HepG2 (cell line): ENCODE measurements around the gene MAN2B2. TPM values are rescaled to one million over a fixed set of nuclear protein-coding genes. Genes with fewer than 3 reads are reported as not detected.

Experiments
- CBX1 ChIP-seq: IDR thresholded peaks from one replicate; pipeline ENCODE4 v1.6.1; 2016; ENCODE audit warnings: antibody characterized with exemption, low read depth
- DNMT1 ChIP-seq: sonication (generic); formaldehyde crosslinking; IDR thresholded peaks from 2 replicates; pipeline ENCODE4 v1.5.1; 2020; ENCODE audit warnings: mild to moderate bottlenecking, missing genetic modification reagents
- KDM6A ChIP-seq: IDR thresholded peaks from 2 replicates; pipeline ENCODE4 v1.6.1; 2016; ENCODE audit warnings: low read depth
- NBN ChIP-seq: fragments of 450-650 bp; conservative IDR thresholded peaks from 2 replicates; pipeline ENCODE4 v1.6.1; 2017
- NFIC ChIP-seq: IDR thresholded peaks from 2 replicates; pipeline ENCODE4 v1.6.1; 2012; ENCODE audit warnings: mild to moderate bottlenecking, low read length, inconsistent platforms
- RELA ChIP-seq: sonication (generic); formaldehyde crosslinking; IDR thresholded peaks from 2 replicates; pipeline ENCODE4 v1.4.0; 2020; ENCODE audit warnings: missing genetic modification reagents
- SP2 ChIP-seq: sonication (generic); formaldehyde crosslinking; IDR thresholded peaks from 2 replicates; pipeline ENCODE4 v1.5.1; 2020; ENCODE audit warnings: mild to moderate bottlenecking, missing genetic modification reagents
- SRSF1 ChIP-seq: fragments of 200-400 bp; formaldehyde crosslinking; optimal IDR thresholded peaks from 2 replicates; pipeline ENCODE3; 2017; ENCODE audit warnings: mild to moderate bottlenecking, low read depth, low read length, moderate library complexity
- TOPORS ChIP-seq: sonication (generic); formaldehyde crosslinking; IDR thresholded peaks from 2 replicates; pipeline ENCODE4 v1.8.0; 2023; ENCODE audit warnings: mild to moderate bottlenecking, missing genetic modification reagents
- XBP1 ChIP-seq: sonication (generic); formaldehyde crosslinking; IDR thresholded peaks from 2 replicates; pipeline ENCODE4 v1.5.0; 2020; ENCODE audit warnings: missing genetic modification reagents
- ZFP1 ChIP-seq: IDR thresholded peaks from 2 replicates; pipeline ENCODE4 v1.6.1; 2016
- ZFP90 ChIP-seq: sonication (generic); formaldehyde crosslinking; IDR thresholded peaks from 2 replicates; pipeline ENCODE4 v1.8.0; 2022; ENCODE audit warnings: missing genetic modification reagents, mild to moderate bottlenecking, inconsistent platforms, borderline replicate concordance
- ZNF138 ChIP-seq: sonication (generic); formaldehyde crosslinking; IDR thresholded peaks from 2 replicates; pipeline ENCODE4 v1.5.0; 2020; ENCODE audit warnings: mild to moderate bottlenecking, low read depth, missing genetic modification reagents
- ZNF296 ChIP-seq: sonication (generic); formaldehyde crosslinking; conservative IDR thresholded peaks from 2 replicates; pipeline ENCODE4 v1.5.0; 2020; ENCODE audit warnings: mild to moderate bottlenecking, missing genetic modification reagents
- ZNF3 ChIP-seq: IDR thresholded peaks from 2 replicates; pipeline ENCODE4 v1.7.0; 2017; ENCODE audit warnings: inconsistent platforms
- ZNF354B ChIP-seq: sonication (generic); formaldehyde crosslinking; IDR thresholded peaks from 2 replicates; pipeline ENCODE4 v1.8.0; 2022; ENCODE audit warnings: mild to moderate bottlenecking, missing genetic modification reagents
- ZNF543 ChIP-seq: sonication (generic); formaldehyde crosslinking; IDR thresholded peaks from 2 replicates; pipeline ENCODE4 v1.4.0; 2020; ENCODE audit warnings: mild to moderate bottlenecking, missing genetic modification reagents
- ZNF749 ChIP-seq: sonication (generic); formaldehyde crosslinking; IDR thresholded peaks from 2 replicates; pipeline ENCODE4 v1.8.0; 2022; ENCODE audit warnings: mild to moderate bottlenecking, missing genetic modification reagents, moderate library complexity, borderline replicate concordance
- ZNF83 ChIP-seq: sonication (generic); formaldehyde crosslinking; IDR thresholded peaks from 2 replicates; pipeline ENCODE4 v1.4.0; 2020; ENCODE audit warnings: missing genetic modification reagents, mild to moderate bottlenecking, borderline replicate concordance
- ZSCAN30 ChIP-seq: sonication (generic); formaldehyde crosslinking; IDR thresholded peaks from 2 replicates; pipeline ENCODE4 v1.5.0; 2020; ENCODE audit warnings: mild to moderate bottlenecking, missing genetic modification reagents
- ZSCAN31 ChIP-seq: sonication (generic); formaldehyde crosslinking; IDR thresholded peaks from 2 replicates; pipeline ENCODE4 v1.5.0; 2020; ENCODE audit warnings: low read depth, mild to moderate bottlenecking, missing genetic modification reagents
- polyA plus RNA-seq, 8 experiments: library from polyadenylated mRNA; depleted of rRNA in 3 of 8; stranded (reverse) in 7 of 8; unstranded in 1 of 8; fragments of >200 nt; fragmentation: Illumina TruSeq in 4 of 8; extraction: Trizol in 4 of 8; gene quantifications; 2 replicates each; pipeline versions ENCODE4 v1.2.1 to v1.2.3, GENCODE V29; 2011 to 2016; ENCODE audit warnings: low read depth in 4 of 8, missing spikeins in 1 of 8, mixed read lengths in 1 of 8; ENCODE audit not compliant: insufficient read depth in 1 of 8
- total RNA-seq, 5 experiments: library from RNA; depleted of rRNA; stranded (reverse); fragments of >200 nt; fragmentation: Illumina TruSeq; extraction: Trizol; gene quantifications; 2 replicates each; pipeline ENCODE4 v1.2.3, GENCODE V29; 2016; ENCODE audit warnings: low read depth in 1 of 5
- TF ChIP-seq, protein P1 (sequence below): sonication (generic); formaldehyde crosslinking; IDR thresholded peaks from 2 replicates; pipeline ENCODE4 v1.4.0; 2020; ENCODE audit warnings: missing genetic modification reagents, borderline replicate concordance
- TF ChIP-seq, protein P2 (sequence below): sonication (generic); formaldehyde crosslinking; conservative IDR thresholded peaks from 2 replicates; pipeline ENCODE4 v1.4.0; 2020; ENCODE audit warnings: missing genetic modification reagents
- TF ChIP-seq, protein P3 (sequence below): sonication (generic); formaldehyde crosslinking; IDR thresholded peaks from 2 replicates; pipeline ENCODE4 v1.4.0; 2020; ENCODE audit warnings: missing genetic modification reagents, borderline replicate concordance

The MAN2B2 gene
- total and polyA plus RNA-seq, 2 of the 13 experiments (the other 11 are each of a cell fraction or from before 2014, with no cell fraction given), result 4.8 to 5.4 TPM

DNA sequence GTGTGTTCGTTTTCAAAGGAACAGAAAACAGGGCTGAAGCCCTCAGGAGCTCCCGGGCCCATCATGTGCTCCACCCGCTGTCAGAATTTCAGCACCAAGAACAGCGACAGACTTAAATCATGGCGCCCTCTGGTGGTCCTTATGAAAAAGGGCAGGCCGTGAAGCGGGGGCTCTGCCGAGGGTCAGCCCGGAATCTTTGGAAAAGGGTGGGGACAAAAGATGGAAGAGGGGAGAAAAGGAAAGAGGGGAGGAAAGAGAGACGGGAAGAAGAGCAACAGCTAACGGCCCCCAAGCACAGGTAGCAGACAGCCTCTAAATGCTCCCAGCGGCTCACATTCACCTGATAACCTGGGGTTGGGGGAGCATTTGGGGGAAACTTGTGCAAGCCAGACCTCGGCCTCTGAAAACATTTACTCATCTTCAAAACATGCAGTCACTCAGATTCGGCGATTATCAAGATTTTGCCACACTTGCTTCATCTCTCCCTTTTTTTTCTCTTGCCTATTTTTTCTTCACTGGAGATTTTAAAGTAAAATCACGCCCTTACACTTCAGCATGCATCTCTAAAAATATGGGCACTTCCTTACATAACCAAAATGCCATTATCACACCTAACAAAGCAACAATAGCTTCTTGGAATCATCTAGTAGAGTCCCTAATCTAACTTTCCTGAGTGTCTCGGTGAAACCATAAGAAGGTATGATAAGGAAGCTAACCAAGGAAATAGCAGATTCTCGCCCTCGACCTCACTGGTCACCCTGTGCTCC lies 28.1 kb upstream of the MAN2B2 start (continued):
- no peak for TF ChIP-seq DNMT1
- no peak for TF ChIP-seq ZNF138
- peak; percentile 67; the same call in 1 of the 2 replicates for TF ChIP-seq ZNF543 (CRISPR knock-in tag)
- no peak for TF ChIP-seq NFIC
- TF ChIP-seq, protein P1, sequence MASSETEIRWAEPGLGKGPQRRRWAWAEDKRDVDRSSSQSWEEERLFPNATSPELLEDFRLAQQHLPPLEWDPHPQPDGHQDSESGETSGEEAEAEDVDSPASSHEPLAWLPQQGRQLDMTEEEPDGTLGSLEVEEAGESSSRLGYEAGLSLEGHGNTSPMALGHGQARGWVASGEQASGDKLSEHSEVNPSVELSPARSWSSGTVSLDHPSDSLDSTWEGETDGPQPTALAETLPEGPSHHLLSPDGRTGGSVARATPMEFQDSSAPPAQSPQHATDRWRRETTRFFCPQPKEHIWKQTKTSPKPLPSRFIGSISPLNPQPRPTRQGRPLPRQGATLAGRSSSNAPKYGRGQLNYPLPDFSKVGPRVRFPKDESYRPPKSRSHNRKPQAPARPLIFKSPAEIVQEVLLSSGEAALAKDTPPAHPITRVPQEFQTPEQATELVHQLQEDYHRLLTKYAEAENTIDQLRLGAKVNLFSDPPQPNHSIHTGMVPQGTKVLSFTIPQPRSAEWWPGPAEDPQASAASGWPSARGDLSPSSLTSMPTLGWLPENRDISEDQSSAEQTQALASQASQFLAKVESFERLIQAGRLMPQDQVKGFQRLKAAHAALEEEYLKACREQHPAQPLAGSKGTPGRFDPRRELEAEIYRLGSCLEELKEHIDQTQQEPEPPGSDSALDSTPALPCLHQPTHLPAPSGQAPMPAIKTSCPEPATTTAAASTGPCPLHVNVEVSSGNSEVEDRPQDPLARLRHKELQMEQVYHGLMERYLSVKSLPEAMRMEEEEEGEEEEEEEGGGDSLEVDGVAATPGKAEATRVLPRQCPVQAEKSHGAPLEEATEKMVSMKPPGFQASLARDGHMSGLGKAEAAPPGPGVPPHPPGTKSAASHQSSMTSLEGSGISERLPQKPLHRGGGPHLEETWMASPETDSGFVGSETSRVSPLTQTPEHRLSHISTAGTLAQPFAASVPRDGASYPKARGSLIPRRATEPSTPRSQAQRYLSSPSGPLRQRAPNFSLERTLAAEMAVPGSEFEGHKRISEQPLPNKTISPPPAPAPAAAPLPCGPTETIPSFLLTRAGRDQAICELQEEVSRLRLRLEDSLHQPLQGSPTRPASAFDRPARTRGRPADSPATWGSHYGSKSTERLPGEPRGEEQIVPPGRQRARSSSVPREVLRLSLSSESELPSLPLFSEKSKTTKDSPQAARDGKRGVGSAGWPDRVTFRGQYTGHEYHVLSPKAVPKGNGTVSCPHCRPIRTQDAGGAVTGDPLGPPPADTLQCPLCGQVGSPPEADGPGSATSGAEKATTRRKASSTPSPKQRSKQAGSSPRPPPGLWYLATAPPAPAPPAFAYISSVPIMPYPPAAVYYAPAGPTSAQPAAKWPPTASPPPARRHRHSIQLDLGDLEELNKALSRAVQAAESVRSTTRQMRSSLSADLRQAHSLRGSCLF, result peak; percentile 94
- no peak for TF ChIP-seq ZNF354B (CRISPR knock-in tag)
- no peak for TF ChIP-seq SP2
- no peak for TF ChIP-seq KDM6A (CRISPR knock-in tag)
- TF ChIP-seq ZSCAN31, result peak; percentile 77
- peak; percentile 76; the same call in 1 of the 2 replicates for TF ChIP-seq ZNF296 (CRISPR knock-in tag)
- TF ChIP-seq, protein P2, sequence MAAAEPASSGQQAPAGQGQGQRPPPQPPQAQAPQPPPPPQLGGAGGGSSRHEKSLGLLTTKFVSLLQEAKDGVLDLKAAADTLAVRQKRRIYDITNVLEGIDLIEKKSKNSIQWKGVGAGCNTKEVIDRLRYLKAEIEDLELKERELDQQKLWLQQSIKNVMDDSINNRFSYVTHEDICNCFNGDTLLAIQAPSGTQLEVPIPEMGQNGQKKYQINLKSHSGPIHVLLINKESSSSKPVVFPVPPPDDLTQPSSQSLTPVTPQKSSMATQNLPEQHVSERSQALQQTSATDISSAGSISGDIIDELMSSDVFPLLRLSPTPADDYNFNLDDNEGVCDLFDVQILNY (CRISPR knock-in tag), result 0 out of 2 replicates have a peak, but pooled peaks have one; percentile 31
- peak; percentile 50; the same call in 1 of the 2 replicates for TF ChIP-seq TOPORS (CRISPR knock-in tag)
- TF ChIP-seq SRSF1, result no peak
- TF ChIP-seq CBX1, result no peak
- TF ChIP-seq ZFP1 (CRISPR knock-in tag), result peak; percentile 51; the same call in 1 of the 2 replicates
- TF ChIP-seq ZFP90 (CRISPR knock-in tag), result no peak
- 0 out of 2 replicates have a peak, but pooled peaks have one; percentile 75 for TF ChIP-seq RELA (CRISPR knock-in tag)
- TF ChIP-seq XBP1, result peak; percentile 51; the same call in 1 of the 2 replicates
- TF ChIP-seq, protein P3, sequence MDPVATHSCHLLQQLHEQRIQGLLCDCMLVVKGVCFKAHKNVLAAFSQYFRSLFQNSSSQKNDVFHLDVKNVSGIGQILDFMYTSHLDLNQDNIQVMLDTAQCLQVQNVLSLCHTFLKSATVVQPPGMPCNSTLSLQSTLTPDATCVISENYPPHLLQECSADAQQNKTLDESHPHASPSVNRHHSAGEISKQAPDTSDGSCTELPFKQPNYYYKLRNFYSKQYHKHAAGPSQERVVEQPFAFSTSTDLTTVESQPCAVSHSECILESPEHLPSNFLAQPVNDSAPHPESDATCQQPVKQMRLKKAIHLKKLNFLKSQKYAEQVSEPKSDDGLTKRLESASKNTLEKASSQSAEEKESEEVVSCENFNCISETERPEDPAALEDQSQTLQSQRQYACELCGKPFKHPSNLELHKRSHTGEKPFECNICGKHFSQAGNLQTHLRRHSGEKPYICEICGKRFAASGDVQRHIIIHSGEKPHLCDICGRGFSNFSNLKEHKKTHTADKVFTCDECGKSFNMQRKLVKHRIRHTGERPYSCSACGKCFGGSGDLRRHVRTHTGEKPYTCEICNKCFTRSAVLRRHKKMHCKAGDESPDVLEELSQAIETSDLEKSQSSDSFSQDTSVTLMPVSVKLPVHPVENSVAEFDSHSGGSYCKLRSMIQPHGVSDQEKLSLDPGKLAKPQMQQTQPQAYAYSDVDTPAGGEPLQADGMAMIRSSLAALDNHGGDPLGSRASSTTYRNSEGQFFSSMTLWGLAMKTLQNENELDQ (CRISPR knock-in tag), result peak; percentile 90; the same call in 1 of the 2 replicates
- peak; percentile 51; the same call in 1 of the 2 replicates for TF ChIP-seq ZNF3
- TF ChIP-seq NBN, result no peak
- 0 out of 2 replicates have a peak, but pooled peaks have one; percentile 48 for TF ChIP-seq ZNF749
- TF ChIP-seq ZNF83 (CRISPR knock-in tag), result peak; percentile 80; the same call in 1 of the 2 replicates
- no peak; the same call in 1 of the 2 replicates for TF ChIP-seq ZSCAN30 (CRISPR knock-in tag)
